Smooth muscle cell of the brain vasculature (primary cell): Measurements from ENCODE around the gene APBB1.
"Not testable (repeated sequence)": the region's sequence is repeated elsewhere in the genome, so short reads cannot be mapped to it uniquely, and the experiment has no call there.

Experiments
- DNase-seq: peaks from one replicate; pipeline ENCODE4 v3.0.0-alpha.2; 2012; ENCODE audit warnings: low read depth, low spot score

The APBB1 gene

GRCh38 chr11:6417907-6418556, 862 bp downstream of the APBB1 start:
- no peak for DNase-seq

- no peak for DNase-seq
These were observed 3.1 kb downstream of the APBB1 start for GRCh38 chr11:6415797-6416196.

- no peak for DNase-seq
These were observed 4.0 kb downstream of the APBB1 start for GRCh38 chr11:6414874-6415328.

GRCh38 chr11:6413791-6414201, 5.1 kb downstream of the APBB1 start:
- no peak for DNase-seq

GRCh38 chr11:6411594-6412031, 7.3 kb downstream of the APBB1 start:
- no peak for DNase-seq

GRCh38 chr11:6410695-6411430, 8.0 kb downstream of the APBB1 start:
- DNase-seq = no peak

- DNase-seq = no peak
These were observed 12.5 kb downstream of the APBB1 start for GRCh38 chr11:6406370-6406769.

- DNase-seq = no peak
These were observed 13.0 kb downstream of the APBB1 start for GRCh38 chr11:6405846-6406245.

GRCh38 chr11:6405052-6405667, 13.7 kb downstream of the APBB1 start:
- DNase-seq = no peak

- DNase-seq = no peak
These were observed 14.4 kb downstream of the APBB1 start for GRCh38 chr11:6404342-6405051.

GRCh38 chr11:6403539-6403938, 15.4 kb downstream of the APBB1 start:
- no peak for DNase-seq

GRCh38 chr11:6402561-6402981, 16.3 kb downstream of the APBB1 start:
- no peak for DNase-seq

- no peak for DNase-seq
These were observed 16.8 kb downstream of the APBB1 start for GRCh38 chr11:6402061-6402470.

- DNase-seq = no peak
These were observed 17.4 kb downstream of the APBB1 start for GRCh38 chr11:6401464-6401863.

GRCh38 chr11:6400431-6401345, 18.2 kb downstream of the APBB1 start:
- no peak for DNase-seq

- DNase-seq = no peak
These were observed 21.3 kb downstream of the APBB1 start for GRCh38 chr11:6397636-6398035.

- DNase-seq = no peak
These were observed 21.7 kb downstream of the APBB1 start for GRCh38 chr11:6397156-6397555.

GRCh38 chr11:6395470-6396060, 23.3 kb downstream of the APBB1 start:
- DNase-seq = no peak

GRCh38 chr11:6393989-6394670, 24.8 kb downstream of the APBB1 start:
- no peak for DNase-seq

- DNase-seq = not testable (repeated sequence)
These were observed 26.6 kb downstream of the APBB1 start for GRCh38 chr11:6392251-6392650.
